Liver (tissue), 9 donors: ENCODE measurements around the gene PDZRN4. TPM values are rescaled to one million over a fixed set of nuclear protein-coding genes. Genes with fewer than 3 reads are reported as not detected.

ENCODE experiments used
- DNase-seq: peaks from one replicate; pipeline ENCODE4 v3.0.0-alpha.2; 2017; ENCODE audit warnings: low spot score
- H3K27ac ChIP-seq, 2 donors: one replicate each; pipeline ENCODE4 v1.7.0; 2013; ENCODE audit warnings: inconsistent platforms in 2 of 2, low read length in 2 of 2, control low read depth in 1 of 2, low read depth in 1 of 2, mild to moderate bottlenecking in 1 of 2
- H3K27me3 ChIP-seq, 4 donors: one replicate each; pipeline versions ENCODE4 v1.6.1 to v1.7.0; 2013; ENCODE audit warnings: low read length in 3 of 4, inconsistent platforms in 1 of 4, mild to moderate bottlenecking in 1 of 4, moderate library complexity in 1 of 4; ENCODE audit not compliant: control insufficient read depth in 4 of 4, insufficient read depth in 4 of 4
- H3K36me3 ChIP-seq, 4 donors: one replicate each; pipeline versions ENCODE4 v1.6.1 to v1.7.0; 2013; ENCODE audit warnings: low read length in 3 of 4, mild to moderate bottlenecking in 3 of 4, low read depth in 1 of 4, moderate library complexity in 1 of 4; ENCODE audit not compliant: control insufficient read depth in 4 of 4, insufficient read depth in 3 of 4
- H3K4me1 ChIP-seq, 4 donors: one replicate each; pipeline versions ENCODE4 v1.6.1 to v1.7.0; 2013; ENCODE audit warnings: low read length in 3 of 4, mild to moderate bottlenecking in 3 of 4, moderate library complexity in 1 of 4; ENCODE audit not compliant: control insufficient read depth in 4 of 4, insufficient read depth in 4 of 4
- H3K4me3 ChIP-seq, 3 donors: one replicate each; pipeline versions ENCODE4 v1.6.1 to v1.7.0; 2013; ENCODE audit warnings: low read length in 3 of 3, control low read depth in 1 of 3, low read depth in 1 of 3, mild to moderate bottlenecking in 1 of 3
- H3K9ac ChIP-seq, 2 donors: one replicate each; pipeline ENCODE4 v1.7.0; 2013; ENCODE audit warnings: low read length in 2 of 2, mild to moderate bottlenecking in 2 of 2, moderate library complexity in 2 of 2, control low read depth in 1 of 2, low read depth in 1 of 2
- H3K9me3 ChIP-seq, 4 donors: one replicate each; pipeline versions ENCODE4 v1.6.1 to v1.7.0; 2013; ENCODE audit warnings: low read length in 3 of 4; ENCODE audit not compliant: control insufficient read depth in 4 of 4
- ATF3 ChIP-seq: IDR thresholded peaks from 2 replicates; pipeline ENCODE4 v1.6.1; 2016; ENCODE audit warnings: antibody characterized with exemption
- EGR1 ChIP-seq, 2 donors: IDR thresholded peaks; 2 replicates each; pipeline ENCODE4 v1.6.1; 2016 to 2018; ENCODE audit warnings: antibody characterized with exemption in 2 of 2, low read depth in 2 of 2
- FOXA1 ChIP-seq: IDR thresholded peaks from 2 replicates; pipeline ENCODE4 v1.6.1; 2016; ENCODE audit warnings: antibody characterized with exemption
- FOXA2 ChIP-seq: IDR thresholded peaks from 2 replicates; pipeline ENCODE4 v1.6.1; 2016; ENCODE audit warnings: antibody characterized with exemption
- GABPA ChIP-seq, 2 donors: IDR thresholded peaks in 1 of 2; conservative IDR thresholded peaks in 1 of 2; 2 replicates each; pipeline ENCODE4 v1.6.1; 2016; ENCODE audit warnings: antibody characterized with exemption in 2 of 2, mild to moderate bottlenecking in 1 of 2, moderate library complexity in 1 of 2
- HNF4A ChIP-seq, 2 donors: conservative IDR thresholded peaks; 2 replicates each; pipeline ENCODE4 v1.6.1; 2016; ENCODE audit warnings: antibody characterized with exemption in 2 of 2, mild to moderate bottlenecking in 2 of 2
- HNF4G ChIP-seq: IDR thresholded peaks from 2 replicates; pipeline ENCODE4 v1.6.1; 2016; ENCODE audit warnings: antibody characterized with exemption
- JUND ChIP-seq, 2 donors: IDR thresholded peaks; 2 replicates each; pipeline ENCODE4 v1.6.1; 2016; ENCODE audit warnings: antibody characterized with exemption in 2 of 2
- NR2F2 ChIP-seq: IDR thresholded peaks from 2 replicates; pipeline ENCODE4 v1.6.1; 2016; ENCODE audit warnings: antibody characterized with exemption
- RAD21 ChIP-seq, 2 donors: IDR thresholded peaks; 2 replicates each; pipeline ENCODE4 v1.6.1; 2016; ENCODE audit warnings: antibody characterized with exemption in 2 of 2, mild to moderate bottlenecking in 2 of 2
- REST ChIP-seq: IDR thresholded peaks from 2 replicates; pipeline ENCODE4 v1.6.1; 2016; ENCODE audit warnings: antibody characterized with exemption, mild to moderate bottlenecking
- TAF1 ChIP-seq: conservative IDR thresholded peaks from 2 replicates; pipeline ENCODE4 v1.6.1; 2016; ENCODE audit warnings: antibody characterized with exemption, mild to moderate bottlenecking
- YY1 ChIP-seq: IDR thresholded peaks from 2 replicates; pipeline ENCODE4 v1.6.1; 2016; ENCODE audit warnings: antibody characterized with exemption, mild to moderate bottlenecking
- WGBS: extraction: QIAGEN DNeasy Blood & Tissue Kit; methylation state at CpG from one replicate; pipeline ENCODE4 v1.1.7; 2013; 5-methylcytosine and 5-hydroxymethylcytosine counted together
- polyA plus RNA-seq, 2 donors: library from polyadenylated mRNA; stranded (reverse) in 1 of 2; unstranded in 1 of 2; fragments of 200-250 nt in 1 of 2; fragments of >200 nt in 1 of 2; fragmentation: Nextera tagmentation in 1 of 2; extraction: Ambion mirVana in 1 of 2; gene quantifications; one replicate each; pipeline versions ENCODE4 v1.2.1 to v1.2.3, GENCODE V29; 2013 to 2015
- total RNA-seq, 2 donors: library from RNA; depleted of rRNA; stranded (reverse); fragments of >200 nt; gene quantifications; one replicate each; pipeline ENCODE4 v1.2.3, GENCODE V29; 2014
- TF ChIP-seq, protein P1 (sequence below): IDR thresholded peaks from 2 replicates; pipeline ENCODE4 v1.6.1; 2016; ENCODE audit warnings: antibody characterized with exemption
- TF ChIP-seq, protein P2 (sequence below): IDR thresholded peaks from 2 replicates; pipeline ENCODE4 v1.6.1; 2016; ENCODE audit warnings: antibody characterized with exemption
- TF ChIP-seq, protein P3 (sequence below): fragments of 150-350 bp; IDR thresholded peaks from 2 replicates; pipeline ENCODE4 v1.5.1; 2017; ENCODE audit warnings: improper control_type of control experiment, low read depth, low read length; ENCODE audit not compliant: missing input control
- donor health status: healthy.
- donor health status: healthy.
- donor health status: healthy.
- donor health status: healthy.
- donor health status: healthy.

PDZRN4 gene
- total and polyA plus RNA-seq, 4 donors, result 0.11 to 1.1 (median 0.24) TPM

DNA sequence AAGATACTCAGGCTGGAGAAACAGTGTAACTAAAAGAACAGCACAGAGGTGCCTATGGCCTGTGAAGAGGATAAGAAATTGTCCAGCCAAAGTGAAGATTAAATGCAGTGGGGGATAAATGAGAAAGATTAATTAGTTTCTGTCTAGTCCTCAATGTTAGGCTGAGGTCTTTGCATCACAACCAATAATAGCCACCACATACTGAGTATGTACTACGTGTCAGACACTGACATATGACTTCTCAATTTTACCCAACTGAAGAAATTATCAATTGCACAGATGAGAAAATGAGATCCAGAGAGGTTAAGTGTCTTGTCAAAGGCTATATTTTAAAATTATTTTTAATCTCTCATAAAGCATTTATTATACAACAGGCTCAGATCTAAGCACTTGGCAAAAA is 285.9 kb downstream of the PDZRN4 start:
- DNase-seq, result no peak
- no peaks in the 10 kb centered on the region for H3K9me3 ChIP-seq
- TF ChIP-seq FOXA1, result no peak
- TF ChIP-seq, protein P1, sequence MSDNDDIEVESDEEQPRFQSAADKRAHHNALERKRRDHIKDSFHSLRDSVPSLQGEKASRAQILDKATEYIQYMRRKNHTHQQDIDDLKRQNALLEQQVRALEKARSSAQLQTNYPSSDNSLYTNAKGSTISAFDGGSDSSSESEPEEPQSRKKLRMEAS, result no peak
- TF ChIP-seq EGR1 (IDR thresholded peaks at IDR 0.05; ENCODE audit: low read depth in 2 of 2), result no peak
- TF ChIP-seq ATF3, result no peak
- TF ChIP-seq HNF4A (conservative IDR thresholded peaks at IDR 0.05), result no peak
- no peak for TF ChIP-seq TAF1
- TF ChIP-seq HNF4G, result no peak
- TF ChIP-seq JUND (IDR thresholded peaks at IDR 0.05), result no peak
- TF ChIP-seq, protein P2, sequence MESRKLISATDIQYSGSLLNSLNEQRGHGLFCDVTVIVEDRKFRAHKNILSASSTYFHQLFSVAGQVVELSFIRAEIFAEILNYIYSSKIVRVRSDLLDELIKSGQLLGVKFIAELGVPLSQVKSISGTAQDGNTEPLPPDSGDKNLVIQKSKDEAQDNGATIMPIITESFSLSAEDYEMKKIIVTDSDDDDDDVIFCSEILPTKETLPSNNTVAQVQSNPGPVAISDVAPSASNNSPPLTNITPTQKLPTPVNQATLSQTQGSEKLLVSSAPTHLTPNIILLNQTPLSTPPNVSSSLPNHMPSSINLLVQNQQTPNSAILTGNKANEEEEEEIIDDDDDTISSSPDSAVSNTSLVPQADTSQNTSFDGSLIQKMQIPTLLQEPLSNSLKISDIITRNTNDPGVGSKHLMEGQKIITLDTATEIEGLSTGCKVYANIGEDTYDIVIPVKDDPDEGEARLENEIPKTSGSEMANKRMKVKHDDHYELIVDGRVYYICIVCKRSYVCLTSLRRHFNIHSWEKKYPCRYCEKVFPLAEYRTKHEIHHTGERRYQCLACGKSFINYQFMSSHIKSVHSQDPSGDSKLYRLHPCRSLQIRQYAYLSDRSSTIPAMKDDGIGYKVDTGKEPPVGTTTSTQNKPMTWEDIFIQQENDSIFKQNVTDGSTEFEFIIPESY, result no peak
- no peak for TF ChIP-seq REST
- TF ChIP-seq, protein P3, sequence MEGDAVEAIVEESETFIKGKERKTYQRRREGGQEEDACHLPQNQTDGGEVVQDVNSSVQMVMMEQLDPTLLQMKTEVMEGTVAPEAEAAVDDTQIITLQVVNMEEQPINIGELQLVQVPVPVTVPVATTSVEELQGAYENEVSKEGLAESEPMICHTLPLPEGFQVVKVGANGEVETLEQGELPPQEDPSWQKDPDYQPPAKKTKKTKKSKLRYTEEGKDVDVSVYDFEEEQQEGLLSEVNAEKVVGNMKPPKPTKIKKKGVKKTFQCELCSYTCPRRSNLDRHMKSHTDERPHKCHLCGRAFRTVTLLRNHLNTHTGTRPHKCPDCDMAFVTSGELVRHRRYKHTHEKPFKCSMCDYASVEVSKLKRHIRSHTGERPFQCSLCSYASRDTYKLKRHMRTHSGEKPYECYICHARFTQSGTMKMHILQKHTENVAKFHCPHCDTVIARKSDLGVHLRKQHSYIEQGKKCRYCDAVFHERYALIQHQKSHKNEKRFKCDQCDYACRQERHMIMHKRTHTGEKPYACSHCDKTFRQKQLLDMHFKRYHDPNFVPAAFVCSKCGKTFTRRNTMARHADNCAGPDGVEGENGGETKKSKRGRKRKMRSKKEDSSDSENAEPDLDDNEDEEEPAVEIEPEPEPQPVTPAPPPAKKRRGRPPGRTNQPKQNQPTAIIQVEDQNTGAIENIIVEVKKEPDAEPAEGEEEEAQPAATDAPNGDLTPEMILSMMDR, result no peak
- no peak for TF ChIP-seq GABPA (IDR thresholded peaks at IDR 0.05 in 1 of 2, conservative IDR thresholded peaks at IDR 0.05 in 1 of 2)
- TF ChIP-seq FOXA2, result no peak
- TF ChIP-seq YY1, result no peak
- TF ChIP-seq RAD21 (IDR thresholded peaks at IDR 0.05), result no peak
- TF ChIP-seq NR2F2, result no peak
- peaks cover 0 to 2% (median 0%) of the 10 kb centered on the region in 4 donors for H3K27me3 ChIP-seq
- no peak overlapping the region for H3K27ac ChIP-seq
- no peaks in the 10 kb centered on the region for H3K4me1 ChIP-seq
- H3K36me3 ChIP-seq, result no peaks in the 10 kb centered on the region
- no peak overlapping the region for H3K4me3 ChIP-seq
- WGBS, result 85% methylated on average over 1 of the region's 1 CpG
- no peak overlapping the region for H3K9ac ChIP-seq
